Endothelial cell of umbilical vein (primary cell): ENCODE measurements around the gene PSORS1C1. TPM values are rescaled to one million over a fixed set of nuclear protein-coding genes. Genes with fewer than 3 reads are reported as not detected.

Experiments used
- BruUV-seq: library from RNA; stranded (reverse); fragments of 400-500 nt; replicated peaks from 2 replicates; lab custom pipeline; 2021; lab: Mats Ljungman, UMichigan
- CTCF ChIA-PET: fragments of 300-600, 350-600 bp; sonication (Branson Sonifier 250); formaldehyde crosslinking; loops from one replicate; lab custom pipeline; 2021; ENCODE audit warnings: antibody characterized with exemption, inconsistent platforms; lab: Charles Lee
- POLR2A ChIA-PET: fragments of 300-600, 350-600 bp; sonication (Branson Sonifier 250); formaldehyde crosslinking; loops from one replicate; lab custom pipeline; 2021; ENCODE audit warnings: antibody characterized with exemption, inconsistent platforms; lab: Charles Lee
- DNase-seq: peaks from one replicate; pipeline ENCODE4 v3.0.0-alpha.2; 2011; ENCODE audit warnings: low read depth, low spot score
- FAIRE-seq: peaks from 2 replicates; lab custom pipeline; 2011; peaks lifted over from hg19 to GRCh38; lab: Jason Lieb, UNC
- H2AFZ ChIP-seq: 2 replicates; pipeline ENCODE4 v1.6.0; 2012; ENCODE audit warnings: low read depth, low read length, control low read depth, inconsistent platforms
- H3K27ac ChIP-seq: 2 replicates; pipeline ENCODE4 v1.5.1; 2011; ENCODE audit warnings: low read depth, mild to moderate bottlenecking, control low read depth, low read length, moderate library complexity; ENCODE audit not compliant: insufficient read depth
- H3K27me3 ChIP-seq, 2 experiments: 2 replicates each; pipeline versions ENCODE4 v1.6.0 to v1.6.1; 2011; ENCODE audit warnings: low read length in 2 of 2, mixed read lengths in 1 of 2; ENCODE audit not compliant: control insufficient read depth in 2 of 2, insufficient read depth in 2 of 2
- H3K36me3 ChIP-seq, 2 experiments: 2 replicates in 1 of 2; 3 replicates in 1 of 2; pipeline ENCODE4 v1.5.1; 2011; ENCODE audit warnings: low read length in 2 of 2, mild to moderate bottlenecking in 1 of 2, moderate library complexity in 1 of 2; ENCODE audit not compliant: control insufficient read depth in 2 of 2, insufficient read depth in 2 of 2; ENCODE audit errors: extremely low read depth in 1 of 2
- H3K4me1 ChIP-seq: 3 replicates; pipeline ENCODE4 v1.5.1; 2011; ENCODE audit warnings: mild to moderate bottlenecking, low read length; ENCODE audit not compliant: control insufficient read depth, insufficient read depth; ENCODE audit errors: extremely low read depth
- H3K4me2 ChIP-seq: 2 replicates; pipeline ENCODE4 v1.6.1; 2011; ENCODE audit warnings: low read length, control low read depth, mixed read lengths; ENCODE audit not compliant: insufficient read depth
- H3K4me3 ChIP-seq, 3 experiments: fragments of 200-600 bp in 1 of 3; sonication (generic), shearing (Covaris generic) in 1 of 3; replicated peaks in 1 of 3; 2 replicates each; pipeline ENCODE4 v1.5.1; 2011 to 2016; ENCODE audit warnings: control low read depth in 3 of 3, low read length in 3 of 3, mild to moderate bottlenecking in 2 of 3, inconsistent platforms in 1 of 3, low read depth in 1 of 3, moderate library complexity in 1 of 3; ENCODE audit not compliant: insufficient read depth in 1 of 3
- H3K79me2 ChIP-seq: 2 replicates; pipeline ENCODE4 v1.6.0; 2012; ENCODE audit warnings: low read length, inconsistent platforms; ENCODE audit not compliant: control insufficient read depth, insufficient read depth
- H3K9ac ChIP-seq: replicated peaks from 2 replicates; pipeline ENCODE3; 2011; ENCODE audit warnings: low read length, control low read depth; ENCODE audit not compliant: insufficient read depth; ENCODE audit errors: extremely low read depth
- H3K9me1 ChIP-seq: replicated peaks from 3 replicates; pipeline ENCODE4 v1.6.0; 2011; ENCODE audit warnings: mild to moderate bottlenecking, low read length; ENCODE audit not compliant: control insufficient read depth, insufficient read depth; ENCODE audit errors: extremely low read depth
- H3K9me3 ChIP-seq: replicated peaks from 2 replicates; pipeline ENCODE4 v1.5.1; 2012; ENCODE audit warnings: low read length, inconsistent platforms; ENCODE audit not compliant: control insufficient read depth, insufficient read depth
- H4K20me1 ChIP-seq: replicated peaks from 2 replicates; pipeline ENCODE3; 2011; ENCODE audit warnings: mild to moderate bottlenecking, low read length; ENCODE audit not compliant: control insufficient read depth, insufficient read depth; ENCODE audit errors: extremely low read depth
- CTCF ChIP-seq, 2 donors: IDR thresholded peaks; 1 replicate in 1 of 2; 2 replicates in 1 of 2; pipeline ENCODE4 v1.5.1; 2011; ENCODE audit warnings: low read length in 2 of 2, mild to moderate bottlenecking in 2 of 2, moderate library complexity in 2 of 2, control low read depth in 1 of 2, inconsistent platforms in 1 of 2, low read depth in 1 of 2; ENCODE audit not compliant: insufficient read depth in 1 of 2; ENCODE audit errors: extremely low read depth in 1 of 2
- EZH2 ChIP-seq: IDR thresholded peaks from 2 replicates; pipeline ENCODE4 v1.6.1; 2012; ENCODE audit warnings: borderline replicate concordance, low read depth, mild to moderate bottlenecking, moderate library complexity, low read length, inconsistent platforms; ENCODE audit not compliant: severe bottlenecking
- FOS ChIP-seq: IDR thresholded peaks from 2 replicates; pipeline ENCODE4 v1.6.1; 2011; ENCODE audit warnings: mild to moderate bottlenecking, low read length, moderate library complexity, borderline replicate concordance; ENCODE audit not compliant: insufficient read depth
- GATA2 ChIP-seq: IDR thresholded peaks from 2 replicates; pipeline ENCODE4 v1.7.0; 2011; ENCODE audit warnings: low read depth, mild to moderate bottlenecking, moderate library complexity, mixed read lengths, low read length; ENCODE audit not compliant: insufficient read length, insufficient read depth
- JUN ChIP-seq: IDR thresholded peaks from 2 replicates; pipeline ENCODE4 v1.6.1; 2011; ENCODE audit warnings: borderline replicate concordance, low read depth; ENCODE audit not compliant: insufficient read length, insufficient read depth
- MAX ChIP-seq: IDR thresholded peaks from 2 replicates; pipeline ENCODE4 v1.6.1; 2011; ENCODE audit not compliant: insufficient read depth, insufficient read length
- MYC ChIP-seq: IDR thresholded peaks from one replicate; pipeline ENCODE4 v1.6.1; 2011; ENCODE audit warnings: mild to moderate bottlenecking, low read depth, low read length
- POLR2A ChIP-seq: IDR thresholded peaks from 2 replicates; pipeline ENCODE4 v1.6.1; 2012; ENCODE audit warnings: low read depth, mild to moderate bottlenecking, control low read depth, low read length
- POLR2AphosphoS5 ChIP-seq: IDR thresholded peaks from 2 replicates; pipeline ENCODE4 v1.6.1; 2012; ENCODE audit warnings: low read depth, mild to moderate bottlenecking, control low read depth, low read length, moderate library complexity; ENCODE audit not compliant: insufficient read depth
- dilution Hi-C: fragments of 300-500 bp; cut with MboI; formaldehyde crosslinking; loops from one replicate; pipeline ENCODE4 v1.15.0; 2019; ENCODE audit warnings: low sequenced_read_pairs; ENCODE audit not compliant: extremely low pct_ligation_motif_present
- intact Hi-C: fragments of 100-400 bp; cut with micrococcal nuclease; formaldehyde crosslinking; loops from one replicate; pipeline ENCODE4 v1.10.0; 2022
- polyA plus RNA-seq, 4 experiments: library from polyadenylated mRNA; depleted of rRNA in 3 of 4; stranded (reverse) in 3 of 4; unstranded in 1 of 4; fragments of >200 nt; gene quantifications; 2 replicates each; pipeline versions ENCODE4 v1.2.1 to v1.2.3, GENCODE V29; 2011 to 2012; ENCODE audit warnings: missing spikeins in 1 of 4
- total RNA-seq: library from RNA; stranded (reverse); gene quantifications from 2 replicates; pipeline ENCODE4 v1.2.3, GENCODE V29; 2021

The PSORS1C1 gene
- total and polyA plus RNA-seq, 2 donors (not counting 3 experiments of a cell fraction or from before 2014, with no cell fraction given): 1.1 to 13.2 TPM

GRCh38 chr6:31110825-31111582 lies 3.6 kb upstream of the PSORS1C1 start:
- Histone ChIP-seq H3K27me3 (peaks cover 5 to 15% of the 10 kb centered on the region in 2 experiments), H3K9me1 (no peaks in the 10 kb centered on the region), H3K79me2 (no peaks in the 10 kb centered on the region), H3K9me3 (no peaks in the 10 kb centered on the region), H3K9ac (no peak overlapping the region), H3K27ac (no peak overlapping the region), H3K4me2 (no peak overlapping the region), H3K36me3 (no peaks in the 10 kb centered on the region), H2AFZ (no peak overlapping the region), H4K20me1 (no peaks in the 10 kb centered on the region), H3K4me3 (no peak overlapping the region), H3K4me1 (peaks cover 21% of the 10 kb centered on the region)
- no peak for DNase-seq
- intact Hi-C loops: no loop called here
- BruUV-seq: no TSS peak
- dilution Hi-C loops: no loop called here
- no peak for FAIRE-seq
- CTCF ChIA-PET: interaction anchor here (0.7 to 1.7 kb wide), 2 partner anchors 24 to 41 kb away, joined by 3 to 10 read pairs; no protein-coding TSS in a partner anchor
- POLR2A ChIA-PET: no interaction called here
- TF ChIP-seq JUN (no peak), POLR2A (no peak), FOS (no peak), MYC (no peak), CTCF (IDR thresholded peaks at IDR 0.05; ENCODE audit: extremely low read depth in 1 of 2, insufficient read depth in 1 of 2, low read depth in 1 of 2, low read length in 2 of 2) (no peak), EZH2 (no peak), POLR2AphosphoS5 (no peak), GATA2 (no peak), MAX (no peak)
